Activated B cell treated with CpG ODN at 0.5 μM for 24 hours (primary cell): ENCODE results near the gene ALLC. TPM values are rescaled to one million over a fixed set of nuclear protein-coding genes. Genes with fewer than 3 reads are reported as not detected.

Experiments used
- ATAC-seq: fragments of 200-7000 bp; cut with Tn5 transposase; one replicate; pipeline ENCODE4 v1.10.0; 2021; ENCODE audit warnings: low read depth, mild to moderate bottlenecking, moderate library complexity
- CTCF ChIA-PET: fragments of 350-600 bp; sonication (Branson Sonifier 250); formaldehyde crosslinking; loops from one replicate; lab custom pipeline; 2021; ENCODE audit warnings: antibody characterized with exemption; lab: Charles Lee
- POLR2A ChIA-PET: fragments of 350-600 bp; sonication (Branson Sonifier 250); formaldehyde crosslinking; loops from one replicate; lab custom pipeline; 2021; ENCODE audit warnings: antibody characterized with exemption; lab: Charles Lee
- DNase-seq: peaks from one replicate; pipeline ENCODE4 v3.0.0; 2022
- H3K27ac Mint-ChIP-seq: one replicate; pipeline ENCODE4 v1.8.0; 2020; ENCODE audit warnings: mixed read lengths
- H3K27me3 Mint-ChIP-seq: one replicate; pipeline ENCODE4 v1.8.0; 2021; ENCODE audit warnings: mixed read lengths
- H3K36me3 Mint-ChIP-seq: one replicate; pipeline ENCODE4 v1.8.0; 2021; ENCODE audit warnings: low read depth, mixed read lengths
- H3K4me1 Mint-ChIP-seq: one replicate; pipeline ENCODE4 v1.8.0; 2021; ENCODE audit warnings: mixed read lengths
- H3K4me3 Mint-ChIP-seq: one replicate; pipeline ENCODE4 v1.8.0; 2020; ENCODE audit warnings: mild to moderate bottlenecking, mixed read lengths
- H3K9me3 Mint-ChIP-seq: one replicate; pipeline ENCODE4 v1.8.0; 2020; ENCODE audit warnings: mixed read lengths
- CTCF ChIP-seq: fragments of 200-600 bp; IDR thresholded peaks from one replicate; pipeline ENCODE4 v1.8.0; 2022; ENCODE audit warnings: antibody characterized with exemption, mild to moderate bottlenecking
- intact Hi-C: fragments of 100-400 bp; cut with micrococcal nuclease; formaldehyde crosslinking; loops from one replicate; pipeline ENCODE4 v1.15.1; 2024
- total RNA-seq: library from RNA; stranded (reverse); gene quantifications from 2 replicates; pipeline ENCODE4 v1.2.3, GENCODE V29; 2022

Gene ALLC
- total RNA-seq, 1 donor from 2014 or later, result not detected

GRCh38 chr2:3628241-3628679, 29.7 kb upstream of the ALLC start:
- intact Hi-C loops, result no loop called here
- peaks cover 3% of the 10 kb centered on the region for H3K27me3 Mint-ChIP-seq
- H3K4me1 Mint-ChIP-seq, result no peaks in the 10 kb centered on the region
- no peaks in the 10 kb centered on the region for H3K9me3 Mint-ChIP-seq
- H3K27ac Mint-ChIP-seq, result no peak overlapping the region
- no peak for ATAC-seq
- no peak for TF ChIP-seq CTCF
- ChIA-PET CTCF (no interaction called here), POLR2A (no interaction called here)
- no peak overlapping the region for H3K4me3 Mint-ChIP-seq
- H3K36me3 Mint-ChIP-seq, result no peaks in the 10 kb centered on the region
- DNase-seq, result no peak

- intact Hi-C loops, result no loop called here
- ATAC-seq (no peak), DNase-seq (no peak)
- H3K4me3 Mint-ChIP-seq, result no peak overlapping the region
- no peaks in the 10 kb centered on the region for H3K36me3 Mint-ChIP-seq
- H3K27ac Mint-ChIP-seq, result no peak overlapping the region
- H3K9me3 Mint-ChIP-seq, result no peaks in the 10 kb centered on the region
- H3K27me3 Mint-ChIP-seq, result peaks cover 3% of the 10 kb centered on the region
- ChIA-PET CTCF (interaction anchor here (0.7 kb wide), 1 partner anchor 205 kb away, joined by 3 read pairs; no protein-coding TSS in a partner anchor), POLR2A (no interaction called here)
- no peak for TF ChIP-seq CTCF
- H3K4me1 Mint-ChIP-seq, result no peaks in the 10 kb centered on the region
These were observed 29.2 kb upstream of the ALLC start for GRCh38 chr2:3628800-3629199.

GRCh38 chr2:3630631-3631030, 27.4 kb upstream of the ALLC start:
- Mint-ChIP-seq H3K36me3 (no peaks in the 10 kb centered on the region), H3K9me3 (no peaks in the 10 kb centered on the region), H3K4me1 (no peaks in the 10 kb centered on the region), H3K27me3 (peaks cover 3% of the 10 kb centered on the region), H3K4me3 (no peak overlapping the region), H3K27ac (no peak overlapping the region)
- TF ChIP-seq CTCF, result no peak
- ChIA-PET CTCF (no interaction called here), POLR2A (no interaction called here)
- intact Hi-C loops, result no loop called here
- no peak for ATAC-seq
- DNase-seq, result no peak

- POLR2A ChIA-PET, result no interaction called here
- Mint-ChIP-seq H3K27ac (no peak overlapping the region), H3K36me3 (no peaks in the 10 kb centered on the region), H3K27me3 (peaks cover 3% of the 10 kb centered on the region), H3K9me3 (no peaks in the 10 kb centered on the region), H3K4me1 (no peaks in the 10 kb centered on the region), H3K4me3 (no peak overlapping the region)
- DNase-seq, result no peak
- ATAC-seq, result no peak
- intact Hi-C loops, result no loop called here
- TF ChIP-seq CTCF, result no peak
- CTCF ChIA-PET, result no interaction called here
These were observed 26.7 kb upstream of the ALLC start for GRCh38 chr2:3631161-3631850.

- intact Hi-C loops, result no loop called here
- CTCF ChIA-PET, result no interaction called here
- ATAC-seq (no peak), DNase-seq (no peak)
- H3K27me3 Mint-ChIP-seq, result peaks cover 3% of the 10 kb centered on the region
- no peaks in the 10 kb centered on the region for H3K36me3 Mint-ChIP-seq
- POLR2A ChIA-PET, result no interaction called here
- no peak overlapping the region for H3K27ac Mint-ChIP-seq
- no peak for TF ChIP-seq CTCF
- H3K4me3 Mint-ChIP-seq, result no peak overlapping the region
- H3K9me3 Mint-ChIP-seq, result no peaks in the 10 kb centered on the region
- H3K4me1 Mint-ChIP-seq, result no peaks in the 10 kb centered on the region
These were observed 25.9 kb upstream of the ALLC start for GRCh38 chr2:3631851-3632659.
